ENCODE measurements around the gene TMEM106B.

The TMEM106B gene

GRCh38 chr7:12258074-12258473 lies 47.0 kb downstream of the TMEM106B start:
- no peak overlapping the region for H3K27ac ChIP-seq (ENCODE audit: low read length)
- no peaks in the 10 kb centered on the region for H3K36me3 ChIP-seq (ENCODE audit: insufficient read depth, low read depth, low read length)
- no peaks in the 10 kb centered on the region for H3K4me1 ChIP-seq (ENCODE audit: insufficient read depth, low read length)
- no peaks in the 10 kb centered on the region for H3K27me3 ChIP-seq (ENCODE audit: insufficient read depth, low read length)
- no peaks in the 10 kb centered on the region for H3K9me3 ChIP-seq (ENCODE audit: insufficient read depth, low read depth, low read length)
- no peak overlapping the region for H3K9ac ChIP-seq (ENCODE audit: low read depth, low read length)
- H3K4me3 ChIP-seq (ENCODE audit: low read length), result no peak overlapping the region

- H3K4me1 ChIP-seq (ENCODE audit: insufficient read depth, low read length), result no peaks in the 10 kb centered on the region
- no peak overlapping the region for H3K27ac ChIP-seq (ENCODE audit: low read length)
- no peaks in the 10 kb centered on the region for H3K27me3 ChIP-seq (ENCODE audit: insufficient read depth, low read length)
- H3K36me3 ChIP-seq (ENCODE audit: insufficient read depth, low read depth, low read length), result no peaks in the 10 kb centered on the region
- H3K9me3 ChIP-seq (ENCODE audit: insufficient read depth, low read depth, low read length), result no peaks in the 10 kb centered on the region
- no peak overlapping the region for H3K9ac ChIP-seq (ENCODE audit: low read depth, low read length)
- no peak overlapping the region for H3K4me3 ChIP-seq (ENCODE audit: low read length)
Observed at GRCh38 chr7:12267542-12267941, 56.4 kb downstream of the TMEM106B start.

GRCh38 chr7:12269100-12269895 lies 58.2 kb downstream of the TMEM106B start:
- Histone ChIP-seq H3K4me1 (ENCODE audit: insufficient read depth, low read length) (no peaks in the 10 kb centered on the region), H3K36me3 (ENCODE audit: insufficient read depth, low read depth, low read length) (no peaks in the 10 kb centered on the region), H3K27ac (ENCODE audit: low read length) (no peak overlapping the region), H3K9ac (ENCODE audit: low read depth, low read length) (no peak overlapping the region), H3K27me3 (ENCODE audit: insufficient read depth, low read length) (no peaks in the 10 kb centered on the region), H3K4me3 (ENCODE audit: low read length) (no peak overlapping the region), H3K9me3 (ENCODE audit: insufficient read depth, low read depth, low read length) (no peaks in the 10 kb centered on the region)

- H3K27me3 ChIP-seq (ENCODE audit: insufficient read depth, low read length), result no peaks in the 10 kb centered on the region
- no peak overlapping the region for H3K4me3 ChIP-seq (ENCODE audit: low read length)
- H3K27ac ChIP-seq (ENCODE audit: low read length), result no peak overlapping the region
- H3K36me3 ChIP-seq (ENCODE audit: insufficient read depth, low read depth, low read length), result no peaks in the 10 kb centered on the region
- H3K4me1 ChIP-seq (ENCODE audit: insufficient read depth, low read length), result no peaks in the 10 kb centered on the region
- H3K9ac ChIP-seq (ENCODE audit: low read depth, low read length), result no peak overlapping the region
- no peaks in the 10 kb centered on the region for H3K9me3 ChIP-seq (ENCODE audit: insufficient read depth, low read depth, low read length)
Observed at GRCh38 chr7:12281038-12281437, 69.9 kb downstream of the TMEM106B start.

DNA sequence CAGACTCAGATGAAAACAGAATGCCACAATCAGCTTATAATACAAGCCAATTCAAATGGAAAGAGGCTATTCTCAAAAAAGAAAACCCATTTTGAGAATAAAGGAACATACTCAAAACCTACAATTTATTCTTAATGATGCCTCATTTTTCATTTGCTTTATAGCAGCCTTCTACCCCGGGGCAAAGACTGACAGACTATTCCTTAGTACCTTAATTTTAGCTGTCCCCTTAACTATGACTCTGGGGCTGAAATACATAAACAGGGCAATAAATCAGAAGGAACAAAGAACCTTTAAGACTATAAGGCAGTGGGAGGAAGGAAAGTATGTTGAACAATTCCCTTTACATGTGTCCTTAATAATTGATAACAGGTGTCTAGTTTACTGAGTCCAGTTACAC lies 76.8 kb downstream of the TMEM106B start:
- Histone ChIP-seq H3K27ac (ENCODE audit: low read length) (no peak overlapping the region), H3K27me3 (ENCODE audit: insufficient read depth, low read length) (no peaks in the 10 kb centered on the region), H3K9me3 (ENCODE audit: insufficient read depth, low read depth, low read length) (peaks cover 15% of the 10 kb centered on the region), H3K9ac (ENCODE audit: low read depth, low read length) (no peak overlapping the region), H3K4me3 (ENCODE audit: low read length) (no peak overlapping the region), H3K36me3 (ENCODE audit: insufficient read depth, low read depth, low read length) (no peaks in the 10 kb centered on the region), H3K4me1 (ENCODE audit: insufficient read depth, low read length) (no peaks in the 10 kb centered on the region)

GRCh38 chr7:12289996-12290395 lies 78.9 kb downstream of the TMEM106B start:
- H3K27me3 ChIP-seq (ENCODE audit: insufficient read depth, low read length), result no peaks in the 10 kb centered on the region
- H3K4me3 ChIP-seq (ENCODE audit: low read length), result no peak overlapping the region
- H3K4me1 ChIP-seq (ENCODE audit: insufficient read depth, low read length), result no peaks in the 10 kb centered on the region
- no peak overlapping the region for H3K27ac ChIP-seq (ENCODE audit: low read length)
- H3K36me3 ChIP-seq (ENCODE audit: insufficient read depth, low read depth, low read length), result no peaks in the 10 kb centered on the region
- peaks cover 15% of the 10 kb centered on the region for H3K9me3 ChIP-seq (ENCODE audit: insufficient read depth, low read depth, low read length)
- no peak overlapping the region for H3K9ac ChIP-seq (ENCODE audit: low read depth, low read length)

GRCh38 chr7:12290761-12291160 lies 79.7 kb downstream of the TMEM106B start:
- H3K27me3 ChIP-seq (ENCODE audit: insufficient read depth, low read length), result no peaks in the 10 kb centered on the region
- H3K36me3 ChIP-seq (ENCODE audit: insufficient read depth, low read depth, low read length), result no peaks in the 10 kb centered on the region
- H3K4me1 ChIP-seq (ENCODE audit: insufficient read depth, low read length), result no peaks in the 10 kb centered on the region
- no peak overlapping the region for H3K27ac ChIP-seq (ENCODE audit: low read length)
- no peak overlapping the region for H3K9ac ChIP-seq (ENCODE audit: low read depth, low read length)
- no peak overlapping the region for H3K4me3 ChIP-seq (ENCODE audit: low read length)
- peaks cover 15% of the 10 kb centered on the region for H3K9me3 ChIP-seq (ENCODE audit: insufficient read depth, low read depth, low read length)

- Histone ChIP-seq H3K9ac (ENCODE audit: low read depth, low read length) (no peak overlapping the region), H3K4me1 (ENCODE audit: insufficient read depth, low read length) (no peaks in the 10 kb centered on the region), H3K4me3 (ENCODE audit: low read length) (no peak overlapping the region), H3K27me3 (ENCODE audit: insufficient read depth, low read length) (no peaks in the 10 kb centered on the region), H3K9me3 (ENCODE audit: insufficient read depth, low read depth, low read length) (peaks cover 15% of the 10 kb centered on the region), H3K27ac (ENCODE audit: low read length) (no peak overlapping the region), H3K36me3 (ENCODE audit: insufficient read depth, low read depth, low read length) (no peaks in the 10 kb centered on the region)
Observed at GRCh38 chr7:12291870-12292269, 80.8 kb downstream of the TMEM106B start.

All from iPS-20b (cell line).